A549 (cell line): Measurements from ENCODE around the gene QSER1. TPM values are rescaled to one million over a fixed set of nuclear protein-coding genes. Genes with fewer than 3 reads are reported as not detected.

ENCODE experiments used
- ATAC-seq, 2 experiments: fragments of 200-7000 bp in 1 of 2; fragments of >200 bp in 1 of 2; cut with Nextera tagmentation in 1 of 2; cut with Tn5 transposase in 1 of 2; 3 replicates each; pipeline versions ENCODE4 v1.8.0 to v1.9.1; 2018 to 2020; ENCODE audit warnings: mild to moderate bottlenecking in 1 of 2, moderate library complexity in 1 of 2
- CTCF ChIA-PET: fragments of 300-600 bp; sonication (Branson Sonifier 250); formaldehyde crosslinking; extraction: SDS; loops from one replicate; lab custom pipeline; 2021; ENCODE audit warnings: antibody characterized with exemption, inconsistent platforms; lab: Yijun Ruan, JAX
- POLR2A ChIA-PET: fragments of 350-600 bp; formaldehyde crosslinking; extraction: SDS; loops from one replicate; lab custom pipeline; 2021; ENCODE audit warnings: antibody characterized with exemption, inconsistent platforms; lab: Yijun Ruan, JAX
- DNase-seq, 2 experiments: peaks; one replicate each; pipeline versions ENCODE4 v3.0.0 to v3.0.0-alpha.2; 2011 to 2016; ENCODE audit warnings: low read depth in 1 of 2, low spot score in 1 of 2
- FAIRE-seq: peaks from 2 replicates; lab custom pipeline; 2011; peaks lifted over from hg19 to GRCh38; lab: Jason Lieb, UNC
- H3K27ac ChIP-seq, 2 experiments: fragments of >200 bp; sonication (Bioruptor Twin); formaldehyde crosslinking; 3 replicates each; pipeline ENCODE4 v1.5.1; 2016 to 2017
- H3K4me1 ChIP-seq: fragments of >200 bp; sonication (Bioruptor Twin); formaldehyde crosslinking; 3 replicates; pipeline ENCODE4 v1.6.1; 2016
- H3K4me2 ChIP-seq: fragments of >200 bp; sonication (Bioruptor Twin); formaldehyde crosslinking; 3 replicates; pipeline ENCODE4 v1.6.1; 2016
- H3K4me3 ChIP-seq: fragments of >200 bp; sonication (Bioruptor Twin); formaldehyde crosslinking; 3 replicates; pipeline ENCODE4 v1.5.1; 2016
- H3K9me3 ChIP-seq: fragments of >200 bp; sonication (Bioruptor Twin); formaldehyde crosslinking; 3 replicates; pipeline ENCODE4 v1.6.1; 2016
- ATOH8 ChIP-seq: fragments of 250-450 bp; sonication (Bioruptor Pico); IDR thresholded peaks from 2 replicates; pipeline ENCODE4 v1.5.0; 2020; ENCODE audit warnings: low read depth, mild to moderate bottlenecking, moderate library complexity
- BHLHE40 ChIP-seq: IDR thresholded peaks from 2 replicates; pipeline ENCODE4 v1.6.1; 2012; ENCODE audit warnings: low read depth, low read length, inconsistent platforms
- CBX8 ChIP-seq: fragments of 200-600 bp; sonication (generic); IDR thresholded peaks from 2 replicates; pipeline ENCODE4 v1.6.1; 2016
- CEBPB ChIP-seq, 2 experiments: fragments of >200 bp in 1 of 2; sonication (Bioruptor Twin) in 1 of 2; formaldehyde crosslinking in 1 of 2; IDR thresholded peaks; 2 replicates each; pipeline ENCODE4 v1.6.1; 2012 to 2016
- CTCF ChIP-seq: fragments of >200 bp; sonication (Bioruptor Twin); formaldehyde crosslinking; IDR thresholded peaks from 3 replicates; pipeline ENCODE4 v1.5.1; 2016
- FOSL2 ChIP-seq, 2 experiments: fragments of 450-650 bp in 1 of 2; fragments of >200 bp in 1 of 2; sonication (Bioruptor Twin) in 1 of 2; formaldehyde crosslinking; IDR thresholded peaks; 2 replicates each; pipeline versions ENCODE4 v1.5.0 to v1.6.1; 2016 to 2020; ENCODE audit warnings: mild to moderate bottlenecking in 1 of 2, moderate library complexity in 1 of 2
- FOXS1 ChIP-seq: fragments of 250-450 bp; sonication (Bioruptor Pico); IDR thresholded peaks from 2 replicates; pipeline ENCODE4 v1.5.0; 2020; ENCODE audit warnings: mild to moderate bottlenecking, moderate library complexity
- HOXB13 ChIP-seq: fragments of 250-450 bp; sonication (Bioruptor Pico); IDR thresholded peaks from 2 replicates; pipeline ENCODE4 v1.5.0; 2020; ENCODE audit warnings: low read depth, mild to moderate bottlenecking, moderate library complexity
- MAFK ChIP-seq: fragments of 450-650 bp; IDR thresholded peaks from 2 replicates; pipeline ENCODE4 v1.6.1; 2014; ENCODE audit not compliant: partially characterized antibody
- POLR2AphosphoS2 ChIP-seq: conservative IDR thresholded peaks from 2 replicates; pipeline ENCODE4 v1.6.1; 2012; ENCODE audit warnings: low read length, improper control_type of control experiment, inconsistent platforms
- RAD21 ChIP-seq, 2 experiments: fragments of >200 bp in 1 of 2; sonication (Bioruptor Twin) in 1 of 2; formaldehyde crosslinking in 1 of 2; IDR thresholded peaks in 1 of 2; conservative IDR thresholded peaks in 1 of 2; 2 replicates in 1 of 2; 3 replicates in 1 of 2; pipeline ENCODE4 v1.6.1; 2012 to 2018; ENCODE audit warnings: inconsistent platforms in 1 of 2
- RCOR1 ChIP-seq: fragments of 150-350 bp; IDR thresholded peaks from 2 replicates; pipeline ENCODE4 v1.6.1; 2014; ENCODE audit warnings: antibody characterized with exemption, low read length, low read depth
- RFX5 ChIP-seq: fragments of 450-650 bp; IDR thresholded peaks from 2 replicates; pipeline ENCODE4 v1.7.1; 2014; ENCODE audit warnings: antibody characterized with exemption, mild to moderate bottlenecking, moderate library complexity
- SMC3 ChIP-seq: fragments of >200 bp; sonication (Bioruptor Twin); formaldehyde crosslinking; IDR thresholded peaks from 3 replicates; pipeline ENCODE4 v1.6.1; 2018; ENCODE audit warnings: inconsistent platforms
- SREBF2 ChIP-seq: fragments of 450-650 bp; IDR thresholded peaks from 2 replicates; pipeline ENCODE4 v1.6.1; 2014; ENCODE audit warnings: mild to moderate bottlenecking, moderate library complexity
- ZFP36 ChIP-seq: fragments of 450-650 bp; IDR thresholded peaks from 2 replicates; pipeline ENCODE4 v1.6.1; 2014; ENCODE audit warnings: borderline replicate concordance; ENCODE audit not compliant: partially characterized antibody
- WGBS: methylation state at CpG from one replicate; pipeline ENCODE4 v1.1.6; 2017; ENCODE audit errors: missing lambda C conversion rate; 5-methylcytosine and 5-hydroxymethylcytosine counted together
- polyA plus RNA-seq, 4 experiments: library from polyadenylated mRNA; depleted of rRNA in 3 of 4; stranded (reverse); fragments of >200 nt; fragmentation: RNase III in 1 of 4; extraction: RNeasy Plus Mini Kit Qiagen cat#74134 plus additional on column Dnase treatment in 1 of 4; gene quantifications; 2 replicates in 3 of 4; 3 replicates in 1 of 4; pipeline ENCODE4 v1.2.3, GENCODE V29; 2011 to 2017
- TF ChIP-seq, protein P1 (sequence below): fragments of 200-600 bp; sonication (generic); IDR thresholded peaks from 2 replicates; pipeline ENCODE4 v1.6.1; 2016; ENCODE audit warnings: antibody characterized with exemption, mild to moderate bottlenecking, moderate library complexity
- TF ChIP-seq, protein P2 (sequence below): fragments of >200 bp; sonication (Bioruptor Twin); formaldehyde crosslinking; IDR thresholded peaks from 3 replicates; pipeline ENCODE4 v1.6.1; 2016

QSER1 gene
- polyA plus RNA-seq, 2 of the 4 experiments (the other 2 are of a cell fraction) = 13.2 to 27.2 TPM

- WGBS = 98% methylated on average over 6 of the region's 6 CpGs
- H3K4me2 ChIP-seq = no peak overlapping the region
- no peak for FAIRE-seq
- H3K4me3 ChIP-seq = no peak overlapping the region
- no peaks in the 10 kb centered on the region for H3K9me3 ChIP-seq
- no peaks in the 10 kb centered on the region; the same call in 2 of the 3 replicates for H3K4me1 ChIP-seq
- TF ChIP-seq FOSL2 (IDR thresholded peaks at IDR 0.05) (no peak), FOSL2 (CRISPR knock-in tag; IDR thresholded peaks at IDR 0.05) (no peak), SREBF2 (no peak), SMC3 (no peak), RCOR1 (no peak), POLR2AphosphoS2 (no peak), CEBPB (IDR thresholded peaks at IDR 0.05) (no peak)
- TF ChIP-seq, protein P1, sequence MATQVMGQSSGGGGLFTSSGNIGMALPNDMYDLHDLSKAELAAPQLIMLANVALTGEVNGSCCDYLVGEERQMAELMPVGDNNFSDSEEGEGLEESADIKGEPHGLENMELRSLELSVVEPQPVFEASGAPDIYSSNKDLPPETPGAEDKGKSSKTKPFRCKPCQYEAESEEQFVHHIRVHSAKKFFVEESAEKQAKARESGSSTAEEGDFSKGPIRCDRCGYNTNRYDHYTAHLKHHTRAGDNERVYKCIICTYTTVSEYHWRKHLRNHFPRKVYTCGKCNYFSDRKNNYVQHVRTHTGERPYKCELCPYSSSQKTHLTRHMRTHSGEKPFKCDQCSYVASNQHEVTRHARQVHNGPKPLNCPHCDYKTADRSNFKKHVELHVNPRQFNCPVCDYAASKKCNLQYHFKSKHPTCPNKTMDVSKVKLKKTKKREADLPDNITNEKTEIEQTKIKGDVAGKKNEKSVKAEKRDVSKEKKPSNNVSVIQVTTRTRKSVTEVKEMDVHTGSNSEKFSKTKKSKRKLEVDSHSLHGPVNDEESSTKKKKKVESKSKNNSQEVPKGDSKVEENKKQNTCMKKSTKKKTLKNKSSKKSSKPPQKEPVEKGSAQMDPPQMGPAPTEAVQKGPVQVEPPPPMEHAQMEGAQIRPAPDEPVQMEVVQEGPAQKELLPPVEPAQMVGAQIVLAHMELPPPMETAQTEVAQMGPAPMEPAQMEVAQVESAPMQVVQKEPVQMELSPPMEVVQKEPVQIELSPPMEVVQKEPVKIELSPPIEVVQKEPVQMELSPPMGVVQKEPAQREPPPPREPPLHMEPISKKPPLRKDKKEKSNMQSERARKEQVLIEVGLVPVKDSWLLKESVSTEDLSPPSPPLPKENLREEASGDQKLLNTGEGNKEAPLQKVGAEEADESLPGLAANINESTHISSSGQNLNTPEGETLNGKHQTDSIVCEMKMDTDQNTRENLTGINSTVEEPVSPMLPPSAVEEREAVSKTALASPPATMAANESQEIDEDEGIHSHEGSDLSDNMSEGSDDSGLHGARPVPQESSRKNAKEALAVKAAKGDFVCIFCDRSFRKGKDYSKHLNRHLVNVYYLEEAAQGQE = no peak
- TF ChIP-seq, protein P2, sequence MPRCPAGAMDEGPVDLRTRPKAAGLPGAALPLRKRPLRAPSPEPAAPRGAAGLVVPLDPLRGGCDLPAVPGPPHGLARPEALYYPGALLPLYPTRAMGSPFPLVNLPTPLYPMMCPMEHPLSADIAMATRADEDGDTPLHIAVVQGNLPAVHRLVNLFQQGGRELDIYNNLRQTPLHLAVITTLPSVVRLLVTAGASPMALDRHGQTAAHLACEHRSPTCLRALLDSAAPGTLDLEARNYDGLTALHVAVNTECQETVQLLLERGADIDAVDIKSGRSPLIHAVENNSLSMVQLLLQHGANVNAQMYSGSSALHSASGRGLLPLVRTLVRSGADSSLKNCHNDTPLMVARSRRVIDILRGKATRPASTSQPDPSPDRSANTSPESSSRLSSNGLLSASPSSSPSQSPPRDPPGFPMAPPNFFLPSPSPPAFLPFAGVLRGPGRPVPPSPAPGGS = no peak
- TF ChIP-seq, all 56 proteins: peak for 0
- H3K27ac ChIP-seq = no peak overlapping the region
- no peak for DNase-seq
- ATAC-seq = no peak
- ChIA-PET CTCF (interaction anchor here (0.7 to 2.0 kb wide), 2 partner anchors 14 to 78 kb away, joined by 3 to 5 read pairs; no protein-coding TSS in a partner anchor), POLR2A (no interaction called here)
These were observed 16.0 kb downstream of the QSER1 start for GRCh38 chr11:32908619-32909018.

GRCh38 chr11:32911413-32911812, 18.8 kb downstream of the QSER1 start:
- Histone ChIP-seq H3K9me3 (no peaks in the 10 kb centered on the region), H3K4me3 (no peak overlapping the region), H3K4me2 (no peak overlapping the region), H3K4me1 (0 out of 3 replicates have a peak, but pooled peaks cover 2% of the 10 kb centered on the region), H3K27ac (no peak overlapping the region)
- ChIA-PET POLR2A (no interaction called here), CTCF (interaction anchor here (0.9 kb wide), 1 partner anchor 17 kb away, joined by 3 read pairs; no protein-coding TSS in a partner anchor)
- DNase-seq (no peak), FAIRE-seq (no peak), ATAC-seq (no peak)
- WGBS = 98% methylated on average over 3 of the region's 3 CpGs
- TF ChIP-seq FOSL2 (IDR thresholded peaks at IDR 0.05) (no peak), FOSL2 (CRISPR knock-in tag; IDR thresholded peaks at IDR 0.05) (no peak), BHLHE40 (no peak), RFX5 (no peak), ATOH8 (CRISPR knock-in tag) (no peak), CEBPB (IDR thresholded peaks at IDR 0.05) (no peak), MAFK (no peak), CTCF (no peak), ZFP36 (no peak), CBX8 (no peak), RAD21 (conservative IDR thresholded peaks at IDR 0.05 in 1 of 2, IDR thresholded peaks at IDR 0.05 in 1 of 2) (no peak), FOXS1 (CRISPR knock-in tag) (no peak), HOXB13 (CRISPR knock-in tag) (no peak)
